B cell (primary cell): Measurements from ENCODE around the gene CD79A. TPM values are rescaled to one million over a fixed set of nuclear protein-coding genes. Genes with fewer than 3 reads are reported as not detected.

Source experiments
- ATAC-seq: fragments of 200-7000 bp; cut with Tn5 transposase; one replicate; pipeline ENCODE4 v1.10.0; 2021; ENCODE audit warnings: low read depth, mild to moderate bottlenecking, moderate number of reproducible peaks, moderate library complexity
- CTCF ChIA-PET: fragments of 350-600 bp; sonication (Branson Sonifier 250); formaldehyde crosslinking; loops from one replicate; lab custom pipeline; 2021; ENCODE audit warnings: antibody characterized with exemption, inconsistent platforms; lab: Charles Lee
- POLR2A ChIA-PET: fragments of 350-600 bp; sonication (Branson Sonifier 250); formaldehyde crosslinking; loops from one replicate; lab custom pipeline; 2021; ENCODE audit warnings: antibody characterized with exemption; lab: Charles Lee
- DNase-seq: peaks from one replicate; pipeline ENCODE4 v3.0.0; 2013
- H2AFZ ChIP-seq: 2 replicates; pipeline ENCODE4 v1.6.1; 2012; ENCODE audit warnings: mild to moderate bottlenecking, low read depth, low read length; ENCODE audit not compliant: insufficient read depth, poor library complexity, severe bottlenecking
- H3K27ac ChIP-seq, 2 donors: 1 replicate in 1 of 2; 2 replicates in 1 of 2; pipeline ENCODE4 v1.5.1; 2012 to 2013; ENCODE audit warnings: low read length in 2 of 2, mild to moderate bottlenecking in 2 of 2, moderate library complexity in 1 of 2
- H3K27me3 ChIP-seq, 4 experiments: fragments of 200-600 bp in 1 of 4; sonication (generic) in 1 of 4; replicated peaks in 1 of 4; 1 replicate in 2 of 4; 2 replicates in 2 of 4; pipeline versions ENCODE4 v1.6.1 to v1.7.0; 2013 to 2016; ENCODE audit warnings: low read length in 3 of 4, mild to moderate bottlenecking in 2 of 4, mixed read lengths in 1 of 4, moderate library complexity in 1 of 4; ENCODE audit not compliant: insufficient read depth in 4 of 4, control insufficient read depth in 3 of 4; ENCODE audit errors: control extremely low read depth in 1 of 4
- H3K36me3 ChIP-seq, 2 experiments: replicated peaks in 1 of 2; 1 replicate in 1 of 2; 2 replicates in 1 of 2; pipeline versions ENCODE4 v1.6.1 to v1.7.1; 2013; ENCODE audit warnings: low read length in 1 of 2; ENCODE audit not compliant: insufficient read depth in 2 of 2, control insufficient read depth in 1 of 2; ENCODE audit errors: control extremely low read depth in 1 of 2, extremely low read depth in 1 of 2
- H3K4me1 ChIP-seq, 2 donors: fragments of 200-600 bp in 1 of 2; sonication (generic) in 1 of 2; 1 replicate in 1 of 2; 2 replicates in 1 of 2; pipeline versions ENCODE4 v1.5.1 to v1.6.1; 2013 to 2017; ENCODE audit warnings: low read length in 2 of 2; ENCODE audit not compliant: control insufficient read depth in 2 of 2, insufficient read depth in 2 of 2
- H3K4me2 ChIP-seq: replicated peaks from 2 replicates; pipeline ENCODE3; 2012; ENCODE audit warnings: mild to moderate bottlenecking, low read depth, low read length; ENCODE audit not compliant: poor library complexity, severe bottlenecking
- H3K4me3 ChIP-seq, 5 experiments: fragments of 200-600 bp in 1 of 5; sonication (generic) in 1 of 5; 1 replicate in 3 of 5; 2 replicates in 2 of 5; pipeline versions ENCODE4 v1.5.1 to v1.7.0; 2011 to 2016; ENCODE audit warnings: low read length in 4 of 5, mild to moderate bottlenecking in 4 of 5, low read depth in 2 of 5, control low read depth in 1 of 5, moderate library complexity in 1 of 5; ENCODE audit not compliant: insufficient read depth in 1 of 5; ENCODE audit errors: control extremely low read depth in 1 of 5, extremely low read depth in 1 of 5
- H3K79me2 ChIP-seq: fragments of 200-600 bp; sonication (generic); one replicate; pipeline ENCODE4 v1.6.0; 2016; ENCODE audit warnings: low read length; ENCODE audit not compliant: control insufficient read depth, insufficient read depth
- H3K9ac ChIP-seq: fragments of 200-600 bp; sonication (generic); 2 replicates; pipeline ENCODE4 v1.6.1; 2017; ENCODE audit warnings: mild to moderate bottlenecking, low read length, moderate library complexity
- H3K9me3 ChIP-seq, 3 donors: one replicate each; pipeline versions ENCODE4 v1.6.1 to v1.7.1; 2013; ENCODE audit warnings: low read length in 2 of 3; ENCODE audit not compliant: control insufficient read depth in 2 of 3, insufficient read depth in 1 of 3; ENCODE audit errors: control extremely low read depth in 1 of 3
- H4K20me1 ChIP-seq: 2 replicates; pipeline ENCODE4 v1.6.0; 2012; ENCODE audit warnings: mild to moderate bottlenecking, low read length; ENCODE audit not compliant: insufficient read depth, control insufficient read depth, poor library complexity, severe bottlenecking
- H3K27ac Mint-ChIP-seq: one replicate; pipeline ENCODE4 v1.8.0; 2021; ENCODE audit warnings: mixed read lengths
- H3K27me3 Mint-ChIP-seq: one replicate; pipeline ENCODE4 v1.8.0; 2021; ENCODE audit warnings: mixed read lengths
- H3K4me1 Mint-ChIP-seq: one replicate; pipeline ENCODE4 v1.8.0; 2021; ENCODE audit warnings: mixed read lengths
- H3K4me3 Mint-ChIP-seq: one replicate; pipeline ENCODE4 v1.8.0; 2021; ENCODE audit warnings: mixed read lengths
- H3K9me3 Mint-ChIP-seq: one replicate; pipeline ENCODE4 v1.8.0; 2022; ENCODE audit warnings: mixed read lengths; ENCODE audit not compliant: insufficient read depth
- CTCF ChIP-seq: fragments of 200-600 bp; IDR thresholded peaks from one replicate; pipeline ENCODE4 v1.8.0; 2022; ENCODE audit warnings: antibody characterized with exemption, mild to moderate bottlenecking
- EZH2 ChIP-seq: IDR thresholded peaks from 2 replicates; pipeline ENCODE4 v1.6.1; 2012; ENCODE audit warnings: borderline replicate concordance, low read depth, mild to moderate bottlenecking, moderate library complexity, low read length; ENCODE audit not compliant: insufficient read depth, poor library complexity, severe bottlenecking
- WGBS: methylation state at CpG from one replicate; pipeline ENCODE4 v1.1.5; 2013; ENCODE audit warnings: missing lambda C conversion rate; ENCODE audit not compliant: insufficient coverage; 5-methylcytosine and 5-hydroxymethylcytosine counted together
- intact Hi-C: fragments of 100-400 bp; cut with micrococcal nuclease; formaldehyde crosslinking; loops from one replicate; pipeline ENCODE4 v1.10.0; 2022
- polyA plus RNA-seq: library from polyadenylated mRNA; depleted of rRNA; stranded (reverse); fragments of >200 nt; gene quantifications from 2 replicates; pipeline ENCODE4 v1.2.3, GENCODE V29; 2012
- total RNA-seq, 2 donors: library from RNA; stranded (reverse); fragments of 120-200 nt in 1 of 2; gene quantifications; 1 replicate in 1 of 2; 2 replicates in 1 of 2; pipeline versions ENCODE4 v1.2.3 to v1.2.4, GENCODE V29; 2013 to 2022

The CD79A gene
- total and polyA plus RNA-seq, 2 donors (not counting 1 experiment from before 2014, with no cell fraction given), result 1,280 to 1,471 TPM

DNA sequence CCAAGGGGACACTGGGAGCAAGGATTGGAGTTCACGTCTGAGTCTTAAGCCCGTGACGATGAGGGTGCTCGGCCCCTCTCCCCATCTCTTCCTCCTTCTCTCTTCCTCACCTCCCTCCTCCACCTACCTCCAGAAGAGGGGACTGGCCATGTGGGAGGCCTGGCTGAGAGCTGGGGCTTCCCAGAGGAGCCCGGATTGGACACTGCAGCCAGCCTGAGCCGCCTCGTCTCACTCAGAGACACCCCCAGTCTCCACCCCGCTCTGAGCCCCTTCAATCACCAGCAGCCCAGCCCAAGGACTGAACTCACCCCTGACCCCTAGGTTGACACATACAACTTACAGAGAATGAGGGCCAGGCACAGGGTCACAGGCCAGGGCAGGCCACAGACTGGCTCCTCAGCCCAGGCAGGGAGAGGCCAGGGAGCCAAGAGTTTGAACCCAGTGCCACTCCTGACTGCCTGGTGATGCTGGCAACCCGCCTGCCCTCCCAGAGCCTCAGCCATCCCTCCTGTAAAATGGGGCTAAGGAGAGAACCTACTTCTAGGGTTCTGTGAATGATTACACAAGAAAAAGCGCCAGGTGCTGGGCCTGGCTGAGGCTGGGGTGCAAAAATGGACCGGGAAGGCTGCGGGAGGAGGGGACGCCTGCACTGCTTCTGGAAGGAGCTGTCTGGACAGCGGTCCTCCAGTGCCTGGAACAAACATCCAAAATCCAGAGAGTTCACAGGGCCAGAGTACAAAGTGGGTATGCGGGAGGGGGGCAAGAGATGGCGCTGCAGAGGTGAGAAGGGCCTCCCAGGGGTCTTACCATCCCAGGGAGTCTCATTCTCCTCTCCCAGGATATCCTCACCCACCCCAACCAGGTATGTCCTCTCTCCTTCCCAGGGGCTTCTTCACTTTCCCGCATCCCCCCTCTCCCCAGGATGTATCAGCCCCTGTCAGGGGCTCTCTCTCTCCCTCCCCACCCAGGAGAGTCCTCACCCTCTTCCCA lies 1.1 kb downstream of the CD79A start:
- intact Hi-C loops, result loop anchor here (1.0 to 10.0 kb wide), 4 partner anchors 9 to 613 kb away; partner anchors contain the start of gene HNRNPUL1
- ATAC-seq (no peak), DNase-seq (no peak)
- H3K27me3 Mint-ChIP-seq, result no peaks in the 10 kb centered on the region
- H3K4me1 Mint-ChIP-seq, result peaks cover 70% of the 10 kb centered on the region
- peak overlapping the region; percentile 99 for H3K27ac Mint-ChIP-seq
- Histone ChIP-seq H3K27ac (peak overlapping the region; percentile 96 to 98), H3K9ac (peak overlapping the region; percentile 92), H3K4me2 (peak overlapping the region; percentile 84), H3K27me3 (no peaks in the 10 kb centered on the region), H3K9me3 (no peaks in the 10 kb centered on the region), H3K4me3 (peak overlapping the region; percentile 82 to 100 (median 94)), H3K4me1 (peaks cover 67 to 86% of the 10 kb centered on the region in 2 donors), H3K36me3 (peaks cover 0 to 40% of the 10 kb centered on the region in 2 experiments), H4K20me1 (peaks cover 50% of the 10 kb centered on the region), H3K79me2 (peaks cover 76% of the 10 kb centered on the region), H2AFZ (no peak overlapping the region)
- no peaks in the 10 kb centered on the region for H3K9me3 Mint-ChIP-seq
- H3K4me3 Mint-ChIP-seq, result peak overlapping the region; percentile 97
- POLR2A ChIA-PET, result interaction anchor here (0.6 to 6.6 kb wide), 9 partner anchors 10 to 285 kb away, joined by 3 to 94 read pairs (median 5); partner anchors contain the start of genes RABAC1 and RPS19
- CTCF ChIA-PET, result interaction anchor here (8.3 to 17.0 kb wide), 3 partner anchors 9 to 70 kb away, joined by 83 to 331 read pairs (median 180); partner anchors contain the start of gene RPS19
- 34% methylated on average over 16 of the region's 17 CpGs for WGBS
- TF ChIP-seq EZH2 (no peak), CTCF (no peak)
